Measurements from ENCODE around the gene TRIM17. TPM values are rescaled to one million over a fixed set of nuclear protein-coding genes. Genes with fewer than 3 reads are reported as not detected.

TRIM17 gene
- total RNA-seq, 2 donors from 2014 or later = 0.56 TPM; not detected in 1

GRCh38 chr1:228377664-228378089 is 39.0 kb downstream of the TRIM17 start:
- DNase-seq (ENCODE audit: low spot score) = no peak
- H3K4me3 ChIP-seq = no peak overlapping the region
- ATAC-seq (ENCODE audit: insufficient number of reproducible peaks, low FRiP score, low read depth) = no peak

GRCh38 chr1:228376651-228377631 is 39.7 kb downstream of the TRIM17 start:
- DNase-seq (ENCODE audit: low spot score) (no peak), ATAC-seq (ENCODE audit: insufficient number of reproducible peaks, low FRiP score, low read depth) (no peak)
- no peaks in the 10 kb centered on the region for H3K27me3 ChIP-seq (replicated peaks; ENCODE audit: insufficient read depth)
- no peak overlapping the region for H3K4me3 ChIP-seq
- H3K4me1 ChIP-seq (ENCODE audit: control insufficient read depth in 1 of 2, low read depth in 2 of 2) = peaks cover 7 to 30% of the 10 kb centered on the region in 2 donors
- TF ChIP-seq CTCF (IDR thresholded peaks at IDR 0.05) = no peak
- no peaks in the 10 kb centered on the region for H3K9me3 ChIP-seq
- H3K27ac ChIP-seq = no peak overlapping the region
- H3K36me3 ChIP-seq = no peaks in the 10 kb centered on the region

More at GRCh38 chr1:228377664-228378089, 39.0 kb downstream of the TRIM17 start:
- Histone ChIP-seq H3K27ac (no peak overlapping the region), H3K4me1 (ENCODE audit: control insufficient read depth in 1 of 2, low read depth in 2 of 2) (peaks cover 7 to 30% of the 10 kb centered on the region in 2 donors), H3K36me3 (no peaks in the 10 kb centered on the region), H3K9me3 (no peaks in the 10 kb centered on the region), H3K27me3 (replicated peaks; ENCODE audit: insufficient read depth) (no peaks in the 10 kb centered on the region)
- TF ChIP-seq CTCF (IDR thresholded peaks at IDR 0.05) = no peak

- no peak for TF ChIP-seq CTCF (IDR thresholded peaks at IDR 0.05)
- H3K4me3 ChIP-seq = no peak overlapping the region
- H3K4me1 ChIP-seq (ENCODE audit: control insufficient read depth in 1 of 2, low read depth in 2 of 2) = peaks cover 7 to 30% of the 10 kb centered on the region in 2 donors
- DNase-seq (ENCODE audit: low spot score) = no peak
- H3K27me3 ChIP-seq (replicated peaks; ENCODE audit: insufficient read depth) = no peaks in the 10 kb centered on the region
- no peaks in the 10 kb centered on the region for H3K36me3 ChIP-seq
- H3K27ac ChIP-seq = no peak overlapping the region
- H3K9me3 ChIP-seq = no peaks in the 10 kb centered on the region
- no peak for ATAC-seq (ENCODE audit: insufficient number of reproducible peaks, low FRiP score, low read depth)
These were observed 40.4 kb downstream of the TRIM17 start for GRCh38 chr1:228376262-228376628.

GRCh38 chr1:228375578-228376261 is 40.9 kb downstream of the TRIM17 start:
- no peaks in the 10 kb centered on the region for H3K36me3 ChIP-seq
- no peak for DNase-seq (ENCODE audit: low spot score)
- no peak for TF ChIP-seq CTCF (IDR thresholded peaks at IDR 0.05)

More at GRCh38 chr1:228375578-228376261, 40.9 kb downstream of the TRIM17 start:
- no peaks in the 10 kb centered on the region for H3K27me3 ChIP-seq (replicated peaks; ENCODE audit: insufficient read depth)
- ATAC-seq (ENCODE audit: insufficient number of reproducible peaks, low FRiP score, low read depth) = no peak
- no peak overlapping the region for H3K4me3 ChIP-seq
- H3K27ac ChIP-seq = peak overlapping the region in 1 of 2 donors; percentile 23
- no peaks in the 10 kb centered on the region for H3K9me3 ChIP-seq
- peaks cover 7 to 30% of the 10 kb centered on the region in 2 donors for H3K4me1 ChIP-seq (ENCODE audit: control insufficient read depth in 1 of 2, low read depth in 2 of 2)
